KOPT-K1 (cell line): ENCODE measurements around the gene PAEP.
"Not testable (repeated sequence)": the region's sequence is repeated elsewhere in the genome, so short reads cannot be mapped to it uniquely, and the experiment has no call there.

ENCODE experiments used
- H3K27ac ChIP-seq: fragments of 200-600 bp; sonication (generic); 2 replicates; pipeline ENCODE4 v1.5.1; 2016; ENCODE audit warnings: antibody characterized with exemption, mild to moderate bottlenecking, low read depth, low read length; ENCODE audit not compliant: poor library complexity, severe bottlenecking
- H3K36me3 ChIP-seq: fragments of 200-600 bp; sonication (generic); 2 replicates; pipeline ENCODE4 v1.5.1; 2017; ENCODE audit warnings: antibody characterized with exemption, mild to moderate bottlenecking, low read length, moderate library complexity; ENCODE audit not compliant: insufficient read depth
- H3K9me3 ChIP-seq: fragments of 200-600 bp; sonication (generic); 2 replicates; pipeline ENCODE4 v1.5.1; 2017; ENCODE audit warnings: antibody characterized with exemption, low read length, mild to moderate bottlenecking; ENCODE audit not compliant: insufficient read depth, poor library complexity, severe bottlenecking

PAEP gene

GRCh38 chr9:135561391-135562234 lies at the start of gene PAEP:
TSS of gene PAEP (plus strand) at chr9:135561756.
- no peak within 1 kb of the TSS for H3K27ac ChIP-seq
- no peaks in the 10 kb centered on the region for H3K9me3 ChIP-seq
- no peaks in the 10 kb centered on the region for H3K36me3 ChIP-seq

- no peaks in the 10 kb centered on the region for H3K9me3 ChIP-seq
These were observed 49.3 kb upstream of the PAEP start for GRCh38 chr9:135512241-135512603.

GRCh38 chr9:135512904-135513303 lies 48.7 kb upstream of the PAEP start:
- no peak overlapping the region for H3K27ac ChIP-seq
- no peaks in the 10 kb centered on the region for H3K36me3 ChIP-seq
- no peaks in the 10 kb centered on the region for H3K9me3 ChIP-seq

More at GRCh38 chr9:135512241-135512603, 49.3 kb upstream of the PAEP start:
- no peaks in the 10 kb centered on the region for H3K36me3 ChIP-seq
- H3K27ac ChIP-seq: no peak overlapping the region

GRCh38 chr9:135513351-135513846 lies 48.2 kb upstream of the PAEP start:
- H3K9me3 ChIP-seq: no peaks in the 10 kb centered on the region
- H3K36me3 ChIP-seq: no peaks in the 10 kb centered on the region
- no peak overlapping the region for H3K27ac ChIP-seq

GRCh38 chr9:135513906-135514305 lies 47.6 kb upstream of the PAEP start:
- not testable (repeated sequence) for H3K27ac ChIP-seq, H3K9me3 ChIP-seq, H3K36me3 ChIP-seq

GRCh38 chr9:135514342-135515082 lies 47.0 kb upstream of the PAEP start:
- Histone ChIP-seq H3K27ac (no peak overlapping the region), H3K9me3 (no peaks in the 10 kb centered on the region), H3K36me3 (no peaks in the 10 kb centered on the region)

- Histone ChIP-seq H3K9me3 (no peaks in the 10 kb centered on the region), H3K36me3 (no peaks in the 10 kb centered on the region), H3K27ac (no peak overlapping the region)
These were observed 46.2 kb upstream of the PAEP start for GRCh38 chr9:135515083-135515951.

GRCh38 chr9:135516132-135516860 lies 45.3 kb upstream of the PAEP start:
- Histone ChIP-seq H3K36me3 (no peaks in the 10 kb centered on the region), H3K27ac (no peak overlapping the region), H3K9me3 (no peaks in the 10 kb centered on the region)

GRCh38 chr9:135517407-135517822 lies 44.1 kb upstream of the PAEP start:
- Histone ChIP-seq H3K9me3 (no peaks in the 10 kb centered on the region), H3K27ac (no peak overlapping the region), H3K36me3 (no peaks in the 10 kb centered on the region)

GRCh38 chr9:135519179-135519971 lies 42.2 kb upstream of the PAEP start:
- Histone ChIP-seq H3K9me3 (no peaks in the 10 kb centered on the region), H3K27ac (no peak overlapping the region), H3K36me3 (no peaks in the 10 kb centered on the region)

GRCh38 chr9:135520916-135521607 lies 40.5 kb upstream of the PAEP start, which contains the start of gene LCN1:
TSS of gene LCN1 (plus strand) at chr9:135521440. CDS start at chr9:135521498, 58 bp downstream.
- Histone ChIP-seq H3K36me3 (no peaks in the 10 kb centered on the region), H3K27ac (no peak within 1 kb of the TSS), H3K9me3 (no peaks in the 10 kb centered on the region)

- no peaks in the 10 kb centered on the region for H3K9me3 ChIP-seq
- no peaks in the 10 kb centered on the region for H3K36me3 ChIP-seq
- H3K27ac ChIP-seq: no peak overlapping the region
These were observed 39.9 kb upstream of the PAEP start for GRCh38 chr9:135521608-135522095.
